HepG2 (cell line): Measurements from ENCODE around the gene PA2G4. TPM values are rescaled to one million over a fixed set of nuclear protein-coding genes. Genes with fewer than 3 reads are reported as not detected.

Source experiments
- AGO1 ChIP-seq: fragments of 200-400 bp; formaldehyde crosslinking; IDR thresholded peaks from 2 replicates; pipeline ENCODE4 v1.6.1; 2017; ENCODE audit warnings: mild to moderate bottlenecking, low read depth, low read length, moderate library complexity; ENCODE audit not compliant: poor library complexity, severe bottlenecking
- ARID2 ChIP-seq: sonication (generic); formaldehyde crosslinking; IDR thresholded peaks from 2 replicates; pipeline ENCODE4 v1.8.1; 2022; ENCODE audit warnings: mild to moderate bottlenecking, missing genetic modification reagents, borderline replicate concordance
- E2F5 ChIP-seq: sonication (generic); formaldehyde crosslinking; conservative IDR thresholded peaks from 2 replicates; pipeline ENCODE4 v1.4.0; 2020; ENCODE audit warnings: missing genetic modification reagents
- GPN1 ChIP-seq: sonication (generic); formaldehyde crosslinking; IDR thresholded peaks from 2 replicates; pipeline ENCODE4 v1.5.1; 2020; ENCODE audit warnings: missing genetic modification reagents, borderline replicate concordance
- MAFG ChIP-seq: sonication (generic); formaldehyde crosslinking; IDR thresholded peaks from 2 replicates; pipeline ENCODE4 v1.5.1; 2020; ENCODE audit warnings: mild to moderate bottlenecking, missing genetic modification reagents
- MATR3 ChIP-seq: sonication (generic); formaldehyde crosslinking; IDR thresholded peaks from 2 replicates; pipeline ENCODE4 v1.4.0; 2020; ENCODE audit warnings: missing genetic modification reagents
- NFKB2 ChIP-seq: sonication (generic); formaldehyde crosslinking; IDR thresholded peaks from 2 replicates; pipeline ENCODE4 v1.4.0; 2020; ENCODE audit warnings: missing genetic modification reagents, borderline replicate concordance
- NKX3-1 ChIP-seq: sonication (generic); formaldehyde crosslinking; IDR thresholded peaks from 2 replicates; pipeline ENCODE4 v1.5.0; 2020; ENCODE audit warnings: missing genetic modification reagents
- NONO ChIP-seq, 2 experiments: fragments of 450-650 bp in 1 of 2; sonication (generic) in 1 of 2; formaldehyde crosslinking in 1 of 2; IDR thresholded peaks in 1 of 2; conservative IDR thresholded peaks in 1 of 2; 2 replicates each; pipeline versions ENCODE4 v1.6.1 to v1.8.0; 2017 to 2022; ENCODE audit warnings: mild to moderate bottlenecking in 1 of 2, missing genetic modification reagents in 1 of 2, moderate library complexity in 1 of 2
- NR0B2 ChIP-seq: sonication (generic); formaldehyde crosslinking; IDR thresholded peaks from 2 replicates; pipeline ENCODE4 v1.4.0; 2020; ENCODE audit warnings: mild to moderate bottlenecking, missing genetic modification reagents
- NR2C2 ChIP-seq: sonication (generic); formaldehyde crosslinking; IDR thresholded peaks from 2 replicates; pipeline ENCODE4 v1.4.0; 2020; ENCODE audit warnings: missing genetic modification reagents, mild to moderate bottlenecking, moderate library complexity, borderline replicate concordance
- PHF5A ChIP-seq: IDR thresholded peaks from one replicate; pipeline ENCODE4 v1.6.1; 2018; ENCODE audit warnings: low read depth, missing genetic modification reagents; ENCODE audit not compliant: unreplicated experiment
- RFXANK ChIP-seq: IDR thresholded peaks from 2 replicates; pipeline ENCODE4 v1.6.1; 2016
- SAFB2 ChIP-seq: sonication (generic); formaldehyde crosslinking; IDR thresholded peaks from 2 replicates; pipeline ENCODE4 v1.5.1; 2020; ENCODE audit warnings: missing genetic modification reagents, low read depth, mild to moderate bottlenecking, borderline replicate concordance
- SIN3B ChIP-seq: fragments of 150-350 bp; IDR thresholded peaks from 2 replicates; pipeline ENCODE4 v1.6.1; 2014; ENCODE audit warnings: low read length
- SMYD3 ChIP-seq: sonication (generic); formaldehyde crosslinking; IDR thresholded peaks from 2 replicates; pipeline ENCODE4 v1.8.1; 2023; ENCODE audit warnings: mild to moderate bottlenecking, missing genetic modification reagents
- SP4 ChIP-seq: sonication (generic); formaldehyde crosslinking; IDR thresholded peaks from 2 replicates; pipeline ENCODE4 v1.8.1; 2023; ENCODE audit warnings: mild to moderate bottlenecking, missing genetic modification reagents
- ZNF136 ChIP-seq: sonication (generic); formaldehyde crosslinking; IDR thresholded peaks from 2 replicates; pipeline ENCODE4 v1.8.1; 2022; ENCODE audit warnings: low read depth, mild to moderate bottlenecking, moderate library complexity, missing genetic modification reagents
- ZNF232 ChIP-seq: sonication (generic); formaldehyde crosslinking; IDR thresholded peaks from 2 replicates; pipeline ENCODE4 v1.4.0; 2020; ENCODE audit warnings: missing genetic modification reagents, borderline replicate concordance
- ZNF83 ChIP-seq: sonication (generic); formaldehyde crosslinking; IDR thresholded peaks from 2 replicates; pipeline ENCODE4 v1.4.0; 2020; ENCODE audit warnings: missing genetic modification reagents, mild to moderate bottlenecking, borderline replicate concordance
- polyA plus RNA-seq, 8 experiments: library from polyadenylated mRNA; depleted of rRNA in 3 of 8; stranded (reverse) in 7 of 8; unstranded in 1 of 8; fragments of >200 nt; fragmentation: Illumina TruSeq in 4 of 8; extraction: Trizol in 4 of 8; gene quantifications; 2 replicates each; pipeline versions ENCODE4 v1.2.1 to v1.2.3, GENCODE V29; 2011 to 2016; ENCODE audit warnings: low read depth in 4 of 8, missing spikeins in 1 of 8, mixed read lengths in 1 of 8; ENCODE audit not compliant: insufficient read depth in 1 of 8
- total RNA-seq, 5 experiments: library from RNA; depleted of rRNA; stranded (reverse); fragments of >200 nt; fragmentation: Illumina TruSeq; extraction: Trizol; gene quantifications; 2 replicates each; pipeline ENCODE4 v1.2.3, GENCODE V29; 2016; ENCODE audit warnings: low read depth in 1 of 5
- TF ChIP-seq, protein P1 (sequence below): fragments of 450-650 bp; IDR thresholded peaks from 2 replicates; pipeline ENCODE4 v1.6.1; 2016
- TF ChIP-seq, protein P2 (sequence below): sonication (generic); formaldehyde crosslinking; IDR thresholded peaks from 2 replicates; pipeline ENCODE4 v1.4.0; 2020; ENCODE audit warnings: low read depth, mild to moderate bottlenecking, missing genetic modification reagents
- TF ChIP-seq, protein P3 (sequence below): sonication (generic); formaldehyde crosslinking; IDR thresholded peaks from 2 replicates; pipeline ENCODE4 v1.4.0; 2020; ENCODE audit warnings: missing genetic modification reagents

PA2G4 gene
- total and polyA plus RNA-seq, 2 of the 13 experiments (the other 11 are each of a cell fraction or from before 2014, with no cell fraction given), result 147 to 240 TPM

DNA sequence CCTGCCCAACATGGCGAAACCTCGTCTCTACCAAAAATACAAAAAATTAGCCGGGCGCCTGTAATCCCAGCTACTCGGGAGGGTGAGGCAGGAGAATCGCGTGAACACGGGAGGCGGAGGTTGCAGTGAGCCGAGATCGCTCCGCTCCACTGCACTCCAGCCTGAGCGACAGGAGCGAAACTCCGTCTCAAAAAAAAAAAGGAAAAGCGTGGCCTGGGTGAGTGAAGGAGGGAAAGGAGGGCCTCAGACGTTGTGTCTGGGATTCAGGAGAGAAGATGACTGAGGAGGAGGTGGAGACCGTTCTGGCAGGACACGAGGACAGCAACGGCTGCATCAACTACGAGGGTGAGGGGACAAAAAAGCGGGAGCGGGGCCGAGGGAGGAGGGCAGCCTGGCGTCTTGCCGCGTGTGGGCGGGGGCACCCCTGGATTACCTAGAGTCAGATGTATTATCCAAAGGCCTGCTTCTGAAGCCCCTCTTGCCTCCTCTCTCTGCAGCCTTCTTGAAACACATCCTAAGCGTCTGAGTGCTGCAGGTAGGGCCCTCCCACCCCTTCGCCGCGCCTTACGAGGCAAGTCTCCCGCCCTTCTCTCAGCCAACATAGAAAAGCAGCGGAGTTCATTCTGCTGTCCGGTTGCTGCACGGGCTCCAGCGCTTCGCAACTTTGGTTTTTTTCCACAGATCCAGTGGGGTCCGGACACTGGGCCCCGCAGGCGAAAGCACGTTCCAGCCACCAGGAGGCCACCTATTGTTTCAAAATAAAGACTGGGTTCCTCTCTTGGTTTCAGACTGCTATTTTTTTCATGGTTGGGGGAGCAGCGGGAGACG is 53.1 kb downstream of the PA2G4 start (continued):
- TF ChIP-seq NR0B2 (CRISPR knock-in tag), result peak; percentile 42; the same call in 1 of the 2 replicates
- TF ChIP-seq SIN3B, result 0 out of 2 replicates have a peak, but pooled peaks have one; percentile 24
- TF ChIP-seq ZNF232 (CRISPR knock-in tag), result no peak
- TF ChIP-seq RFXANK, result no peak; the same call in 1 of the 2 replicates
- no peak for TF ChIP-seq MATR3 (CRISPR knock-in tag)
- TF ChIP-seq SAFB2 (CRISPR knock-in tag), result 0 out of 2 replicates have a peak, but pooled peaks have one; percentile 41
- TF ChIP-seq NFKB2 (CRISPR knock-in tag), result peak; percentile 75; the same call in 1 of the 2 replicates
- no peak for TF ChIP-seq NR2C2 (CRISPR knock-in tag)
- no peak for TF ChIP-seq SP4 (CRISPR knock-in tag)
- TF ChIP-seq E2F5 (CRISPR knock-in tag), result no peak
- TF ChIP-seq, protein P1, sequence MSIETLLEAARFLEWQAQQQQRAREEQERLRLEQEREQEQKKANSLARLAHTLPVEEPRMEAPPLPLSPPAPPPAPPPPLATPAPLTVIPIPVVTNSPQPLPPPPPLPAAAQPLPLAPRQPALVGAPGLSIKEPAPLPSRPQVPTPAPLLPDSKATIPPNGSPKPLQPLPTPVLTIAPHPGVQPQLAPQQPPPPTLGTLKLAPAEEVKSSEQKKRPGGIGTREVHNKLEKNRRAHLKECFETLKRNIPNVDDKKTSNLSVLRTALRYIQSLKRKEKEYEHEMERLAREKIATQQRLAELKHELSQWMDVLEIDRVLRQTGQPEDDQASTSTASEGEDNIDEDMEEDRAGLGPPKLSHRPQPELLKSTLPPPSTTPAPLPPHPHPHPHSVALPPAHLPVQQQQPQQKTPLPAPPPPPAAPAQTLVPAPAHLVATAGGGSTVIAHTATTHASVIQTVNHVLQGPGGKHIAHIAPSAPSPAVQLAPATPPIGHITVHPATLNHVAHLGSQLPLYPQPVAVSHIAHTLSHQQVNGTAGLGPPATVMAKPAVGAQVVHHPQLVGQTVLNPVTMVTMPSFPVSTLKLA, result no peak
- TF ChIP-seq NONO (IDR thresholded peaks at IDR 0.05), result no peak
- TF ChIP-seq NONO (CRISPR knock-in tag; conservative IDR thresholded peaks at IDR 0.05), result 0 out of 2 replicates have a peak, but pooled peaks have one; percentile 18
- peak; percentile 66 for TF ChIP-seq AGO1
- TF ChIP-seq NKX3-1 (CRISPR knock-in tag), result no peak; the same call in 1 of the 2 replicates
- TF ChIP-seq MAFG (CRISPR knock-in tag), result no peak
- TF ChIP-seq, protein P2, sequence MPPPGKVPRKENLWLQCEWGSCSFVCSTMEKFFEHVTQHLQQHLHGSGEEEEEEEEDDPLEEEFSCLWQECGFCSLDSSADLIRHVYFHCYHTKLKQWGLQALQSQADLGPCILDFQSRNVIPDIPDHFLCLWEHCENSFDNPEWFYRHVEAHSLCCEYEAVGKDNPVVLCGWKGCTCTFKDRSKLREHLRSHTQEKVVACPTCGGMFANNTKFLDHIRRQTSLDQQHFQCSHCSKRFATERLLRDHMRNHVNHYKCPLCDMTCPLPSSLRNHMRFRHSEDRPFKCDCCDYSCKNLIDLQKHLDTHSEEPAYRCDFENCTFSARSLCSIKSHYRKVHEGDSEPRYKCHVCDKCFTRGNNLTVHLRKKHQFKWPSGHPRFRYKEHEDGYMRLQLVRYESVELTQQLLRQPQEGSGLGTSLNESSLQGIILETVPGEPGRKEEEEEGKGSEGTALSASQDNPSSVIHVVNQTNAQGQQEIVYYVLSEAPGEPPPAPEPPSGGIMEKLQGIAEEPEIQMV, result no peak
- TF ChIP-seq ARID2 (CRISPR knock-in tag), result no peak
- TF ChIP-seq ZNF136 (CRISPR knock-in tag), result no peak
- no peak for TF ChIP-seq ZNF83 (CRISPR knock-in tag)
- TF ChIP-seq GPN1 (CRISPR knock-in tag), result no peak
- TF ChIP-seq, protein P3, sequence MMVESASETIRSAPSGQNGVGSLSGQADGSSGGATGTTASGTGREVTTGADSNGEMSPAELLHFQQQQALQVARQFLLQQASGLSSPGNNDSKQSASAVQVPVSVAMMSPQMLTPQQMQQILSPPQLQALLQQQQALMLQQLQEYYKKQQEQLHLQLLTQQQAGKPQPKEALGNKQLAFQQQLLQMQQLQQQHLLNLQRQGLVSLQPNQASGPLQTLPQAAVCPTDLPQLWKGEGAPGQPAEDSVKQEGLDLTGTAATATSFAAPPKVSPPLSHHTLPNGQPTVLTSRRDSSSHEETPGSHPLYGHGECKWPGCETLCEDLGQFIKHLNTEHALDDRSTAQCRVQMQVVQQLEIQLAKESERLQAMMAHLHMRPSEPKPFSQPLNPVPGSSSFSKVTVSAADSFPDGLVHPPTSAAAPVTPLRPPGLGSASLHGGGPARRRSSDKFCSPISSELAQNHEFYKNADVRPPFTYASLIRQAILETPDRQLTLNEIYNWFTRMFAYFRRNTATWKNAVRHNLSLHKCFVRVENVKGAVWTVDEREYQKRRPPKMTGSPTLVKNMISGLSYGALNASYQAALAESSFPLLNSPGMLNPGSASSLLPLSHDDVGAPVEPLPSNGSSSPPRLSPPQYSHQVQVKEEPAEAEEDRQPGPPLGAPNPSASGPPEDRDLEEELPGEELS, result 0 out of 2 replicates have a peak, but pooled peaks have one; percentile 11
- TF ChIP-seq PHF5A (CRISPR knock-in tag), result no peak
- TF ChIP-seq SMYD3 (CRISPR knock-in tag), result no peak
